H9 (cell line): ENCODE results near the gene STXBP6. TPM values are rescaled to one million over a fixed set of nuclear protein-coding genes. Genes with fewer than 3 reads are reported as not detected.

Experiments used
- DNase-seq: peaks from one replicate; pipeline ENCODE4 v3.0.0-alpha.2; 2017
- H2AFZ ChIP-seq: one replicate; pipeline ENCODE4 v1.6.1; 2013; ENCODE audit warnings: mild to moderate bottlenecking, low read length, control low read depth, moderate library complexity
- H2AK5ac ChIP-seq: 2 replicates; pipeline ENCODE4 v1.6.1; 2013; ENCODE audit warnings: low read length, control low read depth, mixed read lengths; ENCODE audit not compliant: insufficient read length
- H2BK120ac ChIP-seq: one replicate; pipeline ENCODE4 v1.6.1; 2013; ENCODE audit warnings: low read depth, mild to moderate bottlenecking, low read length, control low read depth, inconsistent platforms; ENCODE audit not compliant: poor library complexity, severe bottlenecking
- H2BK12ac ChIP-seq: 2 replicates; pipeline ENCODE4 v1.6.1; 2013; ENCODE audit warnings: low read length, control low read depth, mixed read lengths, low read depth; ENCODE audit not compliant: insufficient read length
- H2BK15ac ChIP-seq: 2 replicates; pipeline ENCODE4 v1.6.1; 2013; ENCODE audit warnings: low read depth, low read length, control low read depth
- H2BK20ac ChIP-seq: one replicate; pipeline ENCODE4 v1.6.1; 2013; ENCODE audit warnings: low read depth, mild to moderate bottlenecking, low read length, control low read depth, inconsistent platforms; ENCODE audit not compliant: poor library complexity, severe bottlenecking
- H2BK5ac ChIP-seq: 2 replicates; pipeline ENCODE4 v1.6.1; 2013; ENCODE audit warnings: low read length, control low read depth, mixed read lengths; ENCODE audit not compliant: insufficient read length
- H3K14ac ChIP-seq: 2 replicates; pipeline ENCODE4 v1.6.1; 2013; ENCODE audit warnings: low read length, control low read depth; ENCODE audit not compliant: insufficient read depth
- H3K18ac ChIP-seq: 2 replicates; pipeline ENCODE4 v1.6.1; 2013; ENCODE audit warnings: low read depth, mild to moderate bottlenecking, mixed read lengths, low read length, control low read depth; ENCODE audit not compliant: insufficient read length
- H3K23ac ChIP-seq: 2 replicates; pipeline ENCODE4 v1.6.1; 2013; ENCODE audit warnings: low read length, control low read depth, mixed read lengths, low read depth; ENCODE audit not compliant: insufficient read length
- H3K23me2 ChIP-seq: 2 replicates; pipeline ENCODE4 v1.6.1; 2013; ENCODE audit warnings: low read depth, mild to moderate bottlenecking, mixed read lengths, low read length, control low read depth; ENCODE audit not compliant: insufficient read length, poor library complexity, severe bottlenecking
- H3K27ac ChIP-seq: 2 replicates; pipeline ENCODE4 v1.5.1; 2013; ENCODE audit warnings: low read length, control low read depth, mixed read lengths, low read depth; ENCODE audit not compliant: insufficient read length
- H3K27me3 ChIP-seq: 2 replicates; pipeline ENCODE4 v1.6.1; 2013; ENCODE audit warnings: low read length, control low read depth, inconsistent platforms; ENCODE audit not compliant: insufficient read depth
- H3K4ac ChIP-seq: 2 replicates; pipeline ENCODE4 v1.6.1; 2013; ENCODE audit warnings: low read depth, mild to moderate bottlenecking, control low read depth, inconsistent platforms, low read length, moderate library complexity
- H3K4me1 ChIP-seq: 2 replicates; pipeline ENCODE4 v1.6.1; 2013; ENCODE audit warnings: low read length, control low read depth, inconsistent platforms; ENCODE audit not compliant: insufficient read depth
- H3K4me2 ChIP-seq: 2 replicates; pipeline ENCODE4 v1.6.1; 2013; ENCODE audit warnings: low read length, control low read depth, mixed read lengths; ENCODE audit not compliant: insufficient read length, insufficient read depth
- H3K56ac ChIP-seq: 2 replicates; pipeline ENCODE4 v1.6.1; 2013; ENCODE audit warnings: low read depth, mild to moderate bottlenecking, mixed read lengths, low read length, control low read depth; ENCODE audit not compliant: insufficient read length
- H3K79me1 ChIP-seq: 2 replicates; pipeline ENCODE4 v1.6.1; 2013; ENCODE audit warnings: low read depth, mild to moderate bottlenecking, moderate library complexity, low read length, control low read depth, inconsistent platforms; ENCODE audit not compliant: insufficient read depth, poor library complexity, severe bottlenecking
- H3K79me2 ChIP-seq: 2 replicates; pipeline ENCODE4 v1.6.1; 2013; ENCODE audit warnings: low read length, control low read depth, inconsistent platforms; ENCODE audit not compliant: insufficient read depth
- H3K9ac ChIP-seq: 2 replicates; pipeline ENCODE4 v1.6.1; 2013; ENCODE audit warnings: low read length, control low read depth, mixed read lengths; ENCODE audit not compliant: insufficient read length; ENCODE audit errors: extremely low read depth
- H3K9me3 ChIP-seq: one replicate; pipeline ENCODE4 v1.6.1; 2013; ENCODE audit warnings: low read depth, low read length, inconsistent platforms; ENCODE audit not compliant: control insufficient read depth
- H3T11ph ChIP-seq: one replicate; pipeline ENCODE4 v1.6.1; 2013; ENCODE audit warnings: mild to moderate bottlenecking, low read length, control low read depth, inconsistent platforms
- H4K20me1 ChIP-seq: one replicate; pipeline ENCODE4 v1.6.1; 2013; ENCODE audit not compliant: control insufficient read depth, insufficient read length, insufficient read depth
- H4K5ac ChIP-seq: 2 replicates; pipeline ENCODE4 v1.6.1; 2013; ENCODE audit warnings: low read depth, mild to moderate bottlenecking, mixed read lengths, low read length, control low read depth; ENCODE audit not compliant: insufficient read length
- H4K8ac ChIP-seq: replicated peaks from 2 replicates; pipeline ENCODE4 v1.6.1; 2013; ENCODE audit warnings: low read length, control low read depth, mixed read lengths, low read depth; ENCODE audit not compliant: insufficient read length
- H4K91ac ChIP-seq: 2 replicates; pipeline ENCODE4 v1.6.1; 2013; ENCODE audit warnings: low read depth, mild to moderate bottlenecking, moderate library complexity, mixed read lengths, low read length, control low read depth; ENCODE audit not compliant: insufficient read length
- H3K27ac Mint-ChIP-seq, 3 experiments: 2 replicates in 2 of 3; 3 replicates in 1 of 3; pipeline ENCODE4 v1.8.0; 2020 to 2021; ENCODE audit warnings: mixed read lengths in 3 of 3, mild to moderate bottlenecking in 1 of 3, moderate library complexity in 1 of 3
- H3K27me3 Mint-ChIP-seq: 2 replicates; pipeline ENCODE4 v1.8.0; 2021; ENCODE audit warnings: low read depth, mild to moderate bottlenecking, moderate library complexity, mixed read lengths
- H3K36me3 Mint-ChIP-seq, 3 experiments: 2 replicates in 2 of 3; 3 replicates in 1 of 3; pipeline ENCODE4 v1.8.0; 2020 to 2021; ENCODE audit warnings: low read depth in 3 of 3, mixed read lengths in 3 of 3; ENCODE audit not compliant: insufficient read depth in 1 of 3
- H3K4me1 Mint-ChIP-seq, 2 experiments: 2 replicates each; pipeline ENCODE4 v1.8.0; 2020; ENCODE audit warnings: mixed read lengths in 2 of 2
- H3K4me3 Mint-ChIP-seq, 2 experiments: 2 replicates in 1 of 2; 3 replicates in 1 of 2; pipeline ENCODE4 v1.8.0; 2020 to 2021; ENCODE audit warnings: mild to moderate bottlenecking in 2 of 2, mixed read lengths in 2 of 2, moderate library complexity in 1 of 2
- H3K9me3 Mint-ChIP-seq, 2 experiments: 2 replicates in 1 of 2; 3 replicates in 1 of 2; pipeline ENCODE4 v1.8.0; 2020; ENCODE audit warnings: mild to moderate bottlenecking in 2 of 2, mixed read lengths in 2 of 2, moderate library complexity in 1 of 2
- CTCF ChIP-seq: fragments of 200-600 bp; sonication (generic); conservative IDR thresholded peaks from 3 replicates; pipeline ENCODE4 v1.8.0; 2021; ENCODE audit warnings: antibody characterized with exemption, mild to moderate bottlenecking
- WGBS: extraction: QIAGEN DNeasy Blood & Tissue Kit; methylation state at CpG from one replicate; pipeline ENCODE4 v1.1.7; 2013; ENCODE audit warnings: missing lambda C conversion rate, low lambda C conversion rate, mixed read lengths; ENCODE audit not compliant: insufficient read length; ENCODE audit errors: extremely low coverage; 5-methylcytosine and 5-hydroxymethylcytosine counted together
- total RNA-seq: library from RNA; stranded (reverse); gene quantifications from 2 replicates; pipeline ENCODE4 v1.2.1, GENCODE V29; 2021

The STXBP6 gene
- total RNA-seq, 1 experiment from 2014 or later: 3.6 TPM

DNA sequence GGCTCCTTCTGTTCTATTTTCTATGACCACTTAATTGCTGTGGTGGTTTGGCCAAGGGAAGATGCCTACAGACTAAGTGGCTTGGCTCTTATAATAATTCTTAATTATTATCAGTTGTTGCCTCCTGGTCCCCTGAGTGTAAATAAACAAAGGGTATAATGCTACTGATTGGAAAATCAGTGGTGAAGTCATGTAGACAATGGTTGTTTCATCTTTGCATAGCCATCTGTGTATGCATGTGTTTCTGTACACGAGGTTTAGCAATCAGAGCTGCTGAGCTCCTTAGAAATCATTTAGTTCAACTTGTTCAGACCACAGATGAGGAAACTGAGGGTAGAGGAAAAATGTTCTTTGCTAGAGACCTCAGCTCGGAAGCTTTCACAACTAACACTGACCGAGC lies 152.2 kb downstream of the STXBP6 start:
- Histone ChIP-seq H3K79me2 (no peaks in the 10 kb centered on the region), H3K23me2 (no peaks in the 10 kb centered on the region), H3K79me1 (no peaks in the 10 kb centered on the region), H3K18ac (no peak overlapping the region), H2BK12ac (no peak overlapping the region), H3T11ph (no peak overlapping the region), H3K27me3 (no peaks in the 10 kb centered on the region), H4K91ac (no peak overlapping the region), H2BK20ac (no peak overlapping the region), H3K4me2 (no peak overlapping the region), H3K9ac (no peak overlapping the region), H2BK5ac (no peak overlapping the region), H3K14ac (no peak overlapping the region), H3K4me1 (no peaks in the 10 kb centered on the region), H2AFZ (no peak overlapping the region), H3K27ac (no peak overlapping the region), H4K20me1 (no peaks in the 10 kb centered on the region), H4K8ac (no peak overlapping the region), H3K9me3 (no peaks in the 10 kb centered on the region), H3K4ac (no peak overlapping the region), H2BK15ac (no peak overlapping the region), H3K56ac (no peak overlapping the region), H4K5ac (no peak overlapping the region), H3K23ac (no peak overlapping the region), H2AK5ac (no peak overlapping the region), H2BK120ac (no peak overlapping the region)
- H3K9me3 Mint-ChIP-seq: no peaks in the 10 kb centered on the region
- H3K4me3 Mint-ChIP-seq: no peak overlapping the region
- H3K36me3 Mint-ChIP-seq: no peaks in the 10 kb centered on the region
- no peak overlapping the region for H3K27ac Mint-ChIP-seq
- no peak for DNase-seq
- TF ChIP-seq CTCF: no peak
- no CpG with 5 or more reads among the region's 3 CpGs for WGBS
- H3K4me1 Mint-ChIP-seq: peaks cover 3 to 4% of the 10 kb centered on the region in 2 experiments; a peak in 1 of 4 replicates
- H3K27me3 Mint-ChIP-seq: no peaks in the 10 kb centered on the region
